HS-5 (cell line): ENCODE results near the gene CYTIP.

Source experiments
- DNase-seq: peaks from one replicate; pipeline ENCODE4 v3.0.0-alpha.2; 2012; ENCODE audit warnings: low read depth

CYTIP gene

DNA sequence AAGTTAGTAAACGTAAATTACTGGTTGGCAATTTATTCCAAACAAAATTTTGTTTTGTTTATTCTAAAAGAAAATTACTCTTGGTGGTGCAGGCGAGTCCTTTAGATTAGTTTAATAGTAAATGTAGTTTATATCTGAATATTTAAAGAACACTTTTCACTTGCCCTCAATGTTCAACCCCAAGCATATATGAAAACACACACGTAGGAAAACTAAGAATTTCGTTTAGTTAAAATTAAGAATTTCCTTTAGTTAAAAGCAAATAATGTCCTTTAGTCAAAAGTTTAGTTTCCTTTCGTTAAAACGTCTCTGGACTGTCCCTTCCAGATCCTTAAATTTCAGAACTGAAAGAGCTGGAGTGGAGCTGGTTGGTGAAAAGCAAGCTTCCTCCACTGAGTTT lies 19.1 kb upstream of the CYTIP start:
- no peak for DNase-seq

DNA sequence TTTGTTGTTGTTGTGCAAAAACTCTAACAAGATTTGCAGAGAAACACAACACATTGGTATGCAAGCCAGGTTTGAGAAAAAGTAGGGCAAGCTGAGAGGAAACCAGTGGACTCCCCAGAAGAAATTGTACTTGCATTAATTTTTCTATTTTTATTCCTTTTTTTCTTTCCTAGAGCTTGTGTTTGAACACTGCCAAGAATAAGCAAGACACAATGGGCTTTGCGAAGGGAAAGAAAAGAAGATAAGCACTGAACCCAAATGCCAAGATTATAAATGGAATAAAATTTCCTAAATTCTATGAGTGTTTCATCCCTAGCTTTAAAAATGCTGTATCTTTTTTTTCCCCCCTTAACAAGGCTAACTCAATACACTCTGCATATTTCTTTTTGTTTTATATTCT lies 17.0 kb upstream of the CYTIP start:
- no peak for DNase-seq

DNA sequence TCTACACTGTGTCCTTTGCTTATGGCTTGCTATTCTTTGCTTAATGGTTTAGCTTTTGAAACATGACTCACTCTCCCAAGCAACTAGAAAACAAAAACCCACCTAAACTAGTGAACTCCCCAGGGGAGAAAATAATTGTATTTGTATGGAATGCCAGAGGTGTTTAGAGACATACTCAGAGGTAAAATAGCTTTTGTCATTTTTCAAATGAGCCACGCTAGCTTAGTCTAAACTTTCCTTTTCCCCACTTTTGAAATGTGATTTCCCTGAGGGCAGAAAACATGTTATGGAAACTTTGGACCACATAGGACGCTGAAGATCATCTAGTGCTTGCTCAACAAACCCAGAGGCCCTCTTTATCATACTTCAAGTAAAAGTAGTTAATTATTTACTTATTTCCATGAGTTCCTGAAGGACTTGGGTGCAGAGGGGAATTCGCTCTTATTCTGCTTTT lies 16.5 kb upstream of the CYTIP start:
- DNase-seq = no peak

DNA sequence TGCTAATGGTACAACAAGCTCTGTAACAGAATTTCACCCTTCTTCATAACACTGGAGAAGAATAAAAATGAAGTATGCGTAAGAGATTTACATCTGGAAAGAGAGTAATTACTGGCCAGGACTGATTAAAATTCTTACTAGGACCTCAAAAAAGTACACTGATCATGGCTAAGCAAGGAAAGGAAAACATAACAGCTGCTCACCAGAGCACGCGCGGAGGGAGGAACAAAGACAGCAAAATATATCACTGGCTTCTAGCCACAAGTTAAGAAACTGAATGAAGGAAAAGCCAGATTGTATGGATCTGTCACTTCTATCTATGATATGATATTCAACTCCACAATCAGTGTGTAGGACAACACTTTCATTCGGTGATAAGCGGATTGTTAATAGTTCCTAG lies 15.6 kb upstream of the CYTIP start:
- DNase-seq = no peak

DNA sequence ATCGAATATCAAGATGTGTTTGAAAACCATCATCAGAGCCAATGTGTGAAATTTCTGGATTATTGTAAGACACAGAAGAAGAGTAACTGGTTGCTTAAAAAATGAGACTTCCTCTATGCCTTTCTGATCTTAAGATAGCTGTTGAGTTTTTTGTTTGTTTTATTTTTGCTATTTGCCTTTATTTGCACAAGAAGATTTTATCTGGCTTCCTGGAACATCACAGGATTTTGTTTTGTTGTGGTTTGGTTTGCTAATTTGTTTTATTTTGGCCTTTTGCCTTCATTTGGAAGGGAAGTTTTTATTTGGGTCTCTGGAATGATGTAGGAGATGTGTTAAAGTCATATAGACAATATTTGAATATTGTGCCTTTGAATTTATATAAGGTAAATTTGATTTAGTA lies 3.9 kb upstream of the CYTIP start:
- no peak for DNase-seq

DNA sequence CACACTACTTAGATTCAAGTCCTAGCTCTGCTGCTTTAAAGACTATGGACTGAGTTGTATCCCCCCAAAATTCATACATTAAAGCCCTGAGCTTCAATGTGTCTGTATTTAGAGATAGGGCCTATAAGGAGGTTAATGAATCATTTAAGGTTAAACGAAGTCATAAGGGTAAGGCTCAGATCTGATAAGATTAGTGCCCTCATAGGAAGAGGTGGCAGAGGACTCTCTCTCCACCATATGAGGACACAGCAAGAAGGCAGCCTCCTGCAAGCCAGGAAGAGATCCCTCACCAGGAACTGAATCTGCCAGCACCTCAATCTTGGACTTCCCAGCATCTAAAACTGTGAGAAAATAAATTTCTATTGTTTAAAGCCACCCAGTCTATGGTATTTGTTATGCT lies 3.1 kb upstream of the CYTIP start:
- no peak for DNase-seq

DNA sequence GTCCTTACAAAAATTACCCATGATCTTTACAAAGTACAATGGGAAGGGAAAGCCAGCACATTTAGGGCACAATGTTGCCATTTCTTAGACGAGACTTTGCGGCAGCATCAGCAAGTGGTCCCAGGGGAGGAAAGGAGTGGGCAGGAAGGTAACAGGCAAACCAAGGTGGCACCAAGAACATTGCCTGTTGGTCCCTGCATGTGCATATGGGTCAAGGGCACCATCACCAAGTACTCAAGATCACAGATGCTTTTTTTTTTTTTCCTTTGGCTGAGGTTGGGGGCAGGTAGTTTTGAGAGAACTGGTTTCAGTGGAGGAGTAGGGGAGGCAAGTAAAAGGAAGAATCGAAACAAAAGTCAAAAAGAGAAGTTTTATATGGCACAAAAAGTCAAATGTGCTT lies 752 bp upstream of the CYTIP start:
- DNase-seq = no peak

DNA sequence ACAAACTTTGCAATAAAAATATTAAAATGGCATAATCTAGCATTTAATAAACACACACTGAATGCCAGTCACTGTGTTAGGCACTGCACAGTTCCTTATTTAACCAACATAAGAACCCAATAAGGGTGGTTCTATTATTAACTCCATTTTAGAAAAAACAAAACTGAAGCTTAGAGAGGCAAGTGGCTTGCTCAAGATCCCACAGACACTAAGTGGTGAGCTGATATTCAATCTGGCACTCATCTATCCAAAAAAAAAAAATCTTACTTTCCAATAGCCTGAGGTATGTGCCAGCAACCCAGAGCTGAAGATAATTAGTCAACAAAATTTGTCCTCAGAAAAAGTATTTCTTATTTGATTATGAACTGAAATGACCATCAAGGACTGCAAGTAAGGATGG lies 799 bp downstream of the CYTIP start:
- DNase-seq = no peak

DNA sequence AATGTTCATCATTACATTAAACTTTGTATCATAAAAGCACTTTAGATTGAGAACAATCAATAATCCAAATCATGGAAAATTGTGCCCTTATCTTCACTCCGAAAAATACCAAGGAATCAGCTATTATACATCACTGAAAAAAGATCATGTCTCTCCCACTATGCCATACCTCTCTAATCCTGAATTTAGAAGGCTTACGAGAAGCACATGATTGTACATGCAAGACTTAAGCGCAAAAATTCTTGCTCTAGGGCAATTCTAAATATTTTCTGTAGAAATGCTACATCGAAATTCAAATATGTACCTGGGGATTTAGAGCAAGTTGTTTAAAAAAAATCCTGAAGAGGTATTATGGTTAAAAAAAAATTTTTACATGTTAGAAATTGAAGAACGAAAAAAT lies 1.3 kb downstream of the CYTIP start:
- no peak for DNase-seq

DNA sequence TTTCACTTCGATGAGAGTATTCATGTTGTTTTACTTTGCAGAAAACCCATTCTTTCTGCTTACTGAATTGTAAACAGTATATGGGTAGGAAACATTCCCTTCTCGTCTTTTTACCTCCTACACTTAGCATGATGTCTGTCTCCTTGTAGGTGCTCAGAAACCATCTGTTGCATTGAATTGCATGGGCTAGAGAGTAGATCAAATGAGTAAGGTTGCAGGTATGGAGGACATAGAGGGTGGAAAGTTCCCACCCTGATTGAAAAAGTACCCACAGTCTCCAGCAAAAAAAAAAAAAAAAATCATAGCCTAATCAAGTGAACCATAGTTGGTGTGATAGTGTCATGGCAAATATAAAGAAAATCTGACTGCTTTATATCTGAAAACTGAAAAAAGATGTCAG lies 1.7 kb downstream of the CYTIP start:
- DNase-seq = no peak

DNA sequence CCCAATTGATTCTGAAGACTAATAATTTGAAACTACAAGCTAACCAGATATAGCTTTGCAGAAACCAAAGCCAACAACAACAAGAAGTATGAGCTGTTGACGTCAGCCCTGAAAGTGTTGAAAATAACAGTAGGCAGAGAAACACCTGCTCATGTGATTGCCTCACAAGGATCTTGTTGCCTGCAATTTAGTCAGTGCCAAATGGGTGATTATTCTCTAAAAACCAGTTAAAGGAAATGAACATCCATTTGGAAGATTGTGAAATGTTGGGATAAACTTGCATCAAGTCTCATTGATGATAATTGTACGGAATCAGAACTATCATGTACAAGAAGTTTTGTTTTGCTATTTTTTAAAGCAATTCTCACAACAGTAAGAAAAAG lies 2.8 kb downstream of the CYTIP start:
- no peak for DNase-seq

DNA sequence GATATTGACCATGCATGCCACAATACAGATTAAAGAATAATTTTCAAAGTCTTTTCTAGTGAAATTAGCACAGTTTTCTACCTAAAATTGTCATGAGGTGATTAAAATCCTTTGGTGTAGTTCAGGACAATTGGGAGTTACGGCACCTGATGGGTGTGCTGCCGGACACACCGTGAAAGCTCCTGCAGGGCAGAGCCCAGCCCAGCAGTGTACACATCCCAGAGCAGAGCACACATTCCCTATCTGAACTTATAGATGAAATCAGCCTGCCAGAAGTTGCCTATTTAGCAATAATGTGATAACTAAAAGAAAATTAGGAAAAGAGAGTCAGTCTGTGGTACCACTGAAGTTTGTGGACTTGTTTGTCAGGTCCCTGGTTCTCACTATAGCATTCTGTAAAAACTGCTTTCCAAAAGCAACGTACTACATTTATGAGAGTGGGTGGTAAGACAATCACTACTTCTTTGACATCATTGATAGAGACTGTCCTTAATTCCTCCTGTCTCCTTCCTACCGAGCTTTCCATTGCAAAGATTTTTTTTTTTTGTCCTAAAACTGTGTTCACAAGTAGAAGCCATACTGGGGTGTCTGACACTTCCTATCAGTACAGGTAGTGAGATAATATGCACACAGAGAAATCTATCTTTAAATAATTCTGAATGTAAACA lies 3.4 kb downstream of the CYTIP start:
- no peak for DNase-seq

DNA sequence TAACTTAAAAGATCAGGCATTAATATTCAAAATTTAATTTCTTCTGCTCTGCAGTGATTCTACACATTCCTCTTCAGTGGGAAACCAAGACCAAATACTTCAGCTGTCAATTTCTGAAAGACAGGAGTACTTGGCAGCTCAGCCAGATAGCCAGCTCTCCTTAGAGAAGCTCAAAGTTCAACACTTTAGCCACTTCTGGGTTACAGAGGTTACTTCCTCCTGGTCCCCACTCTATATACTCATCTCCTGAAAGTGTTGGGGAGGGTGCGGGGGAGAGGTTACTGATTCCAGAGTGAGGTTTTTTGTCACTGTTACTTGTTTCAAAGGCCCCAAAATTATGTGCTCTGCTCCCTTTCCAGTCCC lies 4.1 kb downstream of the CYTIP start:
- no peak for DNase-seq

DNA sequence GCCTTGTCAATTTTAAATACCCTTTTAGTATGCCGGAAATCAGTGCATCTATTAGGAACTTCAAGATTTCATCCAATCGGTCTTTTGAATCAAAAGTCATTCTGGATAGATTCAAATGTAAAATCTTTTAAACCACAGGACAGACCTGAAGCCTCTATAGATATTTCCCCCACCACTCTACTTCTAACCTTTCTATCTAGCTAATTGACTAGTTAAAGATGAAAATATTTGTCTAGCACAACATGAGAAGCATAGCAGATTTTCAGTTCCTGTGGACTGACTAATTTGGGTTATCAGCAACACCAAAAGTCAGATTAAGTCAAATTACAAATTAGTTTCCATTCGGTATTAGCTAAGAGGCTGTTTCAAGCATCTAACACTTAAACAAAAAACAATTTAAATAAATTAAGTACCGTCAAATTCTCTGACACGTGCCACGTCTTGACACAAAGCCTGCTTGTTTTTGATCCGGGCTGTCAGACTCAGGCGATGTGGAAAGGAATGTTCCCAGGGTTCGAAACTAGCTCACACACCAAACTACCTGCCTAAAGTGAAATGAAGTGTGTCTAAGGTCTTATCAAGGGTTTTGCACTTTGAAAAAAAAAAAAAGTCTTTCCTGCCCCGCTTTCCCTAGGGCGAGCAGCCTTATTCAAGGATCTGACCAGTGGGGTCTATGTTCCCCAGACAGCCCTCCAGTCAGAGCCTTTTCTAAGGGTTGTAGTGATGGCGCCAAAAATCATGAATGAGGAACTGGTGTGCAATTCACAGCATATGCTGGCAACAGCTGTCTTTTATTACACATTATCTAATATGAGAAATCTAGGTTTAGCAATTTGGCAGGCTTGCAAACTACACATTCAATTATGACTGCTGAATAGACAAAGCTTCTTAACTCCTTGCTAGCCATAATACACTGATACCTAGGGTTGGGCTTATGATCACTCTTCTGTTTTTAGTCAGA lies 4.7 kb downstream of the CYTIP start:
- DNase-seq = peak; percentile 11

DNA sequence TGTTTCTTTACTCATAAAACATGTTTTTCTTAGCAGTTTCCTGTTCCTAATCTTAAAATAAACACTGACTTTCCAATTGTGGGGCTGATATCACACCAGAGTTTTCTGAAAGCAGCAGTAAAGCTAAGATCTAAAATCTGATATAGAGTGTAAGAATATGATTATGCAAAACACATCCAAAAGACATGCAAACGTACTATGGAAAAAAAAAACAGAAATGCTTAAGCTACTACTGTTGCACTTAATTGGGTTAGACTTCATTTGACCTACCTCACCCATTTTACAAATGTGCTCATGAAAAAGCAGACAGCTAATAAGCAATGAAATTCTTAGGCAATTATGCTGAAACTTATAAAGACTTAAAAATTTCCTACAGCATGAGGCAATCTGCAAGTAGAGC lies 10.5 kb downstream of the CYTIP start:
- DNase-seq = no peak

DNA sequence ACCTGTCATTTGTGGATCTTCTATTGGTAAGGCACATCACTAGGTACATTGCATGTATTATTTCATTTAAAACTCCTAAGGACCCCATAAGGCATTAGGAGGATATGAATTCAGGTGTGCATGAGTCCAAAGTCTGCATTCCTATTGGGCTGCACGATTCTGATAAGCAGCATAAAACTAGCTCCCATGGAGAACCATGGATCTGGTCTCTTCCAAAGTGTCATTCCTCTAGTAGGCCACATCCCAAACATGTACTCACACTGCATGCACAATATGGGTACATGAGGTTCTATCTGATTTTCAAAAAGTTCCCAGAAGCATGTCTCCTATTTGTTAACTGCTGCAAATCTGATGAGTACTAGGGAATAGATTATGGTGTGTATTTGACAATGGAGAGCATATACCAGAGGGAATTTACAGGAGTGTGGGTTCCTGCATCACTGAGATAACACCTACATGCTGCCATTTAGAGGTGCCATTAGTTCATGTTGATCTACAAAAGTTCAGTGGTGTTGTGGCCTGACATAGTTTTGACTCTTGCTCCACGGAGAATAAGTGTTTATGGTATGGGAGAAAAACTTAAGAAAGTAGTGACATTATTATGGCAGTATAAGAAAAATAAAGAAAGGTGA lies 11.3 kb downstream of the CYTIP start:
- DNase-seq = no peak

DNA sequence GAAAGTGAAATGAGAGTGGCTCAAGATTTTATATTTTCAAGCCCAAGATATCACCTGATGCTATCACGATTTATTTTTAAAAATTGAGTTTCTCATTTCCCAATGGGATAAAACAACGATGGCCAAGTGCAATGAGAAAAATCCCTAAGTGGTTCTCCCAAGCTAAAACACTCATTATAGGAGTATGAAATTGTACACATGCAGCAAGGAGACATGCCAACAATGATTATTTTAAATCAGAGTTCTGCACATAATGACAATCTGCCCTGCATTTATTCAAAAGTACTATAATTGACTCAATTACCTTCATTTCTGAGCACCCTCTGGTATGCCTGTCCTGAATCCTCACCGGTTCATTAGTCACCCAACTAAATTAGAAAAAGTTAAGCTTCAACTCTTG lies 12.7 kb downstream of the CYTIP start:
- DNase-seq = no peak

DNA sequence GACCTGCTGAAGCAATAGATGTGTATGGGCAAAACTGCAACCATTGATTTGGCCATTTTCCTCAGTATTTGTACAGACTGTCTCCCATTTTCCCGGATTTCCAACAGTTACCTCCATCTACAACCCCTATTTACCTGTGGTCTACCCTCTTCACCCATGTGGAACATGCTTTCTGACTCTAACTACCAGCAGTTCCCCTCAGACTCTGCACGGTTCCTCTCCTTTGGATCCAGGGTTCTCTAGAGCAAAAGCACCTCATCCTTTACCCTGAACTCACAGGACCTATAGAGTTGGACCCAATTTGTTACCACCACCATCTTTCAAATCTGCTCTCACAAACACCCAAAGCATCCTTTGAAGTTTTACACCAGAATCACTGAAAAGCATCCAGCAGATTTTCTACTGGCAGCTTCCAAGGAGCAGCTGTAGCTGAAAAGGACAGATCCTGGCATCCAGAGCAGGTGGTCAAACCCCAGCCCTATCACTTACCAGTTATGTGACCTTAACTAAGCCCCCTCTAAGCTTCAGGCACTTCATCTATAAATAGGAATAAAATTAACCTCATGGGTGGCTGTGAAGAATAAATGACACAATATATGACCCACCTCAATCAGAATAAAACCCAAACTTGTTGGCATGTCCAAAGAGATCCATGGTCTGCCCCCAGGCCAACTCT lies 15.3 kb downstream of the CYTIP start:
- no peak for DNase-seq

DNA sequence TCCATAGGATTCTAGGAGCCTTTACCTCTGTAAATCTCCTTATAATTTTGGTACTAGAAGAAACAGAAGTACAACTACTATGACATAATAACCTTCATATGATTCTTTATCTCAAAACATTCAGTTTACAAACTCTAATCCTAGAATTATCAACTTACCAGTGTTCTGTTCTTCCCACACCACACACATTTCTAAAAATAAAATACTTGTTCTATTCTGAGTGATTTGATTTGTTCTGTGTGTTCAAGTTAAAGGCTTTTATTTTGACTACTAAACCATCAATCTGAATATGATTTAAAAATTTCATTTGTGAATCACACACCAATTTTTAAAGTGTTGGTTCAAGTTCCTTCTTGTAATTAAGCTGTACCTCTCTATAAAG lies 16.0 kb downstream of the CYTIP start:
- no peak for DNase-seq

DNA sequence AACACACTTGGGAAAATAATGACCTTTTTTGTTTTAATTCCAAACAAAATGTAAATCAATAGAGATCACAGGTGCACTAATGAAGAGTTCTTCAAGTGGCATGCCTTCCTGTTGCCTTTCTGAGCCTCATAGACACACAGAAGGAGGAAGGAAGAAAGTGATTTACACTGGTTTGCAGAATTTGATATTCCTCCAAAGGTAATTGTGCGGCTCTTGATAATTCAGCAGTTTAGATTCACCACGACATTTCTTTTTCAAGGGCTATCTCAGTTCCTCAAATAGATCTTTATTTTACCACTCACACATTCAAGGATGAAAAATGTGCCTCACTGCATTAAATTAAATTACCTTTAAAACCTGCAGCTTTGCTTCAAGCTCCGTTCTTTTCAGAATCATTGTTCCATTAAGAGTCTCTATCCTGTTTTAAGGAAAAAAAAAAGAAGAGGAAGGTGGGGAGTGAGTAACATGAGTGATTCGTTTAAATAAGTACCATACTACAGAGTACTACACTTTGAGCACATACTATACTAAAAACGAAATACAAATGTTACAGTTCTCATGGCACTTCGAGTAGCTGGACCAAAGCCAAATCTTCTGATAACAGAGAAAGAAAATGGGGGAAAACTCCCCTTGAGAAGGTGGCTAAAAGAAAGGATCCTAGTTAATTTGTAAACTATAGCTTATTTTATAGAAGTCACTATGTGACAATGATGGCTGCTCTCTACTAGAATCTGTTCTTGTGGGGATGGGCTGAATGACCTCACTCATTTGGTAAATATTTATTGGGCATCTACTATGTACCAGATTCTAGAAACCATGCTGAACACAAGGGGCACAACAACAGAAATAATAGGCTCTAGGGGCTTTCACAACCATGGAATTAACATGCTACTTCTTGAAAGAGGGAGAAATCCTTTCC lies 16.6 kb downstream of the CYTIP start:
- no peak for DNase-seq

DNA sequence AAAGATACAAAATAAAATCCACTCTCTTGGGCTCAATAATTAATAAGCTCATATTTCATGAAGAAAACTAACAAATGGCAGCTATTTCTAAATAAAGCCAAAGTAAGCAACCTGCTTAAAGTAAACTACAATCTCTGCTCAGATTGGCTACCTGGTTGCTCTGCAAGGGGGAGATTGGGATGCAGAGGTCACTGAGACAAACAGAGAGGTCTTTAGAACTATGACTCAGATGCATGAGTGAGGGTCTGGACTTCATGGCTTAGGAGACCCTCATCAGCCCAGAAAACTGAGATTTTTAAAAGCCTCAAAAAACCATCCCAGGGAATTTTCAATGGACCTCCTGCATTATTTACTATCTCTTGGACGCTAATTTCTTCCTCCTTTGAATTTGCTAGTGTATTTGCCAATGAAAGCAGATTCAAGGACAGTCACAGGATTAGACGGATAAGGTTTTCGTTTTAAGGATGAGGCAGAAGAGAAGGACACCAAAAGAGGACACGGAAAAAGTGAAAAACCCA lies 17.4 kb downstream of the CYTIP start:
- no peak for DNase-seq
